K562 (cell line): ENCODE results near the gene MGST1.

Experiments
- XRCC4 ChIP-seq: IDR thresholded peaks from one replicate; pipeline ENCODE4 v1.6.1; 2011; ENCODE audit not compliant: insufficient read depth, insufficient read length; ENCODE audit errors: extremely low read depth
- TF ChIP-seq, protein P1 (sequence below), 2 experiments: fragments of 450-650 bp; formaldehyde crosslinking in 1 of 2; IDR thresholded peaks; 2 replicates each; pipeline versions ENCODE4 v1.4.0 to v1.6.1; 2014 to 2020; ENCODE audit warnings: mild to moderate bottlenecking in 2 of 2, borderline replicate concordance in 1 of 2, low read depth in 1 of 2
- TF ChIP-seq, protein P2 (sequence below): sonication (generic); formaldehyde crosslinking; IDR thresholded peaks from 2 replicates; pipeline ENCODE4 v1.8.0; 2022; ENCODE audit warnings: missing genetic modification reagents, mild to moderate bottlenecking, borderline replicate concordance
- TF ChIP-seq, protein P3 (sequence below): sonication (generic); formaldehyde crosslinking; IDR thresholded peaks from 2 replicates; pipeline ENCODE4 v1.4.0; 2020; ENCODE audit warnings: mild to moderate bottlenecking, missing genetic modification reagents

DNA sequence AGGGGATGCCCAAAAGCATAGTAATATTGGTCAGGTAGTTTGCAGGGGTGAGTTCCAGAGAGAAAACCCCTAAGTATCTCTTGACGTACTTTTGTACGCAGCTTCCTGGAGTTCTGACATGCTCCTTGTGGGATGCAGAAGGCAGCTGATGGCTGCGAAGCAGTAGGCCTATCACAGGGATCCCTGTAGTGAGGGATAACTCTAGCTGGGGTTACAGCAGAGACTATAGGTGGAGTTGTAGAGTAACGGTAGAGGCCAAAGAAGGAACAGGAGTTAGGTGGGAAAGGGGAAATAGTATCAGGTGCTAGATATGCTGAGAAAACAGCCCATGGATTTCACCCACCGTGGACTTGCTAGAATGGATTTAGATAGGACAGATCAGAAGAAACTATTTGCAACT is 37.3 kb downstream of the MGST1 start:
- TF ChIP-seq, protein P1, sequence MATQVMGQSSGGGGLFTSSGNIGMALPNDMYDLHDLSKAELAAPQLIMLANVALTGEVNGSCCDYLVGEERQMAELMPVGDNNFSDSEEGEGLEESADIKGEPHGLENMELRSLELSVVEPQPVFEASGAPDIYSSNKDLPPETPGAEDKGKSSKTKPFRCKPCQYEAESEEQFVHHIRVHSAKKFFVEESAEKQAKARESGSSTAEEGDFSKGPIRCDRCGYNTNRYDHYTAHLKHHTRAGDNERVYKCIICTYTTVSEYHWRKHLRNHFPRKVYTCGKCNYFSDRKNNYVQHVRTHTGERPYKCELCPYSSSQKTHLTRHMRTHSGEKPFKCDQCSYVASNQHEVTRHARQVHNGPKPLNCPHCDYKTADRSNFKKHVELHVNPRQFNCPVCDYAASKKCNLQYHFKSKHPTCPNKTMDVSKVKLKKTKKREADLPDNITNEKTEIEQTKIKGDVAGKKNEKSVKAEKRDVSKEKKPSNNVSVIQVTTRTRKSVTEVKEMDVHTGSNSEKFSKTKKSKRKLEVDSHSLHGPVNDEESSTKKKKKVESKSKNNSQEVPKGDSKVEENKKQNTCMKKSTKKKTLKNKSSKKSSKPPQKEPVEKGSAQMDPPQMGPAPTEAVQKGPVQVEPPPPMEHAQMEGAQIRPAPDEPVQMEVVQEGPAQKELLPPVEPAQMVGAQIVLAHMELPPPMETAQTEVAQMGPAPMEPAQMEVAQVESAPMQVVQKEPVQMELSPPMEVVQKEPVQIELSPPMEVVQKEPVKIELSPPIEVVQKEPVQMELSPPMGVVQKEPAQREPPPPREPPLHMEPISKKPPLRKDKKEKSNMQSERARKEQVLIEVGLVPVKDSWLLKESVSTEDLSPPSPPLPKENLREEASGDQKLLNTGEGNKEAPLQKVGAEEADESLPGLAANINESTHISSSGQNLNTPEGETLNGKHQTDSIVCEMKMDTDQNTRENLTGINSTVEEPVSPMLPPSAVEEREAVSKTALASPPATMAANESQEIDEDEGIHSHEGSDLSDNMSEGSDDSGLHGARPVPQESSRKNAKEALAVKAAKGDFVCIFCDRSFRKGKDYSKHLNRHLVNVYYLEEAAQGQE (IDR thresholded peaks at IDR 0.05; ENCODE audit: borderline replicate concordance): no peak
- TF ChIP-seq, protein P1 (CRISPR knock-in tag; IDR thresholded peaks at IDR 0.05; ENCODE audit: low read depth): no peak
- TF ChIP-seq, protein P2, sequence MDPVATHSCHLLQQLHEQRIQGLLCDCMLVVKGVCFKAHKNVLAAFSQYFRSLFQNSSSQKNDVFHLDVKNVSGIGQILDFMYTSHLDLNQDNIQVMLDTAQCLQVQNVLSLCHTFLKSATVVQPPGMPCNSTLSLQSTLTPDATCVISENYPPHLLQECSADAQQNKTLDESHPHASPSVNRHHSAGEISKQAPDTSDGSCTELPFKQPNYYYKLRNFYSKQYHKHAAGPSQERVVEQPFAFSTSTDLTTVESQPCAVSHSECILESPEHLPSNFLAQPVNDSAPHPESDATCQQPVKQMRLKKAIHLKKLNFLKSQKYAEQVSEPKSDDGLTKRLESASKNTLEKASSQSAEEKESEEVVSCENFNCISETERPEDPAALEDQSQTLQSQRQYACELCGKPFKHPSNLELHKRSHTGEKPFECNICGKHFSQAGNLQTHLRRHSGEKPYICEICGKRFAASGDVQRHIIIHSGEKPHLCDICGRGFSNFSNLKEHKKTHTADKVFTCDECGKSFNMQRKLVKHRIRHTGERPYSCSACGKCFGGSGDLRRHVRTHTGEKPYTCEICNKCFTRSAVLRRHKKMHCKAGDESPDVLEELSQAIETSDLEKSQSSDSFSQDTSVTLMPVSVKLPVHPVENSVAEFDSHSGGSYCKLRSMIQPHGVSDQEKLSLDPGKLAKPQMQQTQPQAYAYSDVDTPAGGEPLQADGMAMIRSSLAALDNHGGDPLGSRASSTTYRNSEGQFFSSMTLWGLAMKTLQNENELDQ (CRISPR knock-in tag): no peak
- TF ChIP-seq, protein P3, sequence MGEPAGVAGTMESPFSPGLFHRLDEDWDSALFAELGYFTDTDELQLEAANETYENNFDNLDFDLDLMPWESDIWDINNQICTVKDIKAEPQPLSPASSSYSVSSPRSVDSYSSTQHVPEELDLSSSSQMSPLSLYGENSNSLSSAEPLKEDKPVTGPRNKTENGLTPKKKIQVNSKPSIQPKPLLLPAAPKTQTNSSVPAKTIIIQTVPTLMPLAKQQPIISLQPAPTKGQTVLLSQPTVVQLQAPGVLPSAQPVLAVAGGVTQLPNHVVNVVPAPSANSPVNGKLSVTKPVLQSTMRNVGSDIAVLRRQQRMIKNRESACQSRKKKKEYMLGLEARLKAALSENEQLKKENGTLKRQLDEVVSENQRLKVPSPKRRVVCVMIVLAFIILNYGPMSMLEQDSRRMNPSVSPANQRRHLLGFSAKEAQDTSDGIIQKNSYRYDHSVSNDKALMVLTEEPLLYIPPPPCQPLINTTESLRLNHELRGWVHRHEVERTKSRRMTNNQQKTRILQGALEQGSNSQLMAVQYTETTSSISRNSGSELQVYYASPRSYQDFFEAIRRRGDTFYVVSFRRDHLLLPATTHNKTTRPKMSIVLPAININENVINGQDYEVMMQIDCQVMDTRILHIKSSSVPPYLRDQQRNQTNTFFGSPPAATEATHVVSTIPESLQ (CRISPR knock-in tag): no peak
- TF ChIP-seq XRCC4: no peak
